Measurements from ENCODE around the gene PTPRA. TPM values are rescaled to one million over a fixed set of nuclear protein-coding genes. Genes with fewer than 3 reads are reported as not detected.
A peak's percentile ranks its signal among the peaks of the same experiment; 100 is the strongest.

The PTPRA gene
- total RNA-seq, 2 donors from 2014 or later = 72.1 to 76.5 TPM

DNA sequence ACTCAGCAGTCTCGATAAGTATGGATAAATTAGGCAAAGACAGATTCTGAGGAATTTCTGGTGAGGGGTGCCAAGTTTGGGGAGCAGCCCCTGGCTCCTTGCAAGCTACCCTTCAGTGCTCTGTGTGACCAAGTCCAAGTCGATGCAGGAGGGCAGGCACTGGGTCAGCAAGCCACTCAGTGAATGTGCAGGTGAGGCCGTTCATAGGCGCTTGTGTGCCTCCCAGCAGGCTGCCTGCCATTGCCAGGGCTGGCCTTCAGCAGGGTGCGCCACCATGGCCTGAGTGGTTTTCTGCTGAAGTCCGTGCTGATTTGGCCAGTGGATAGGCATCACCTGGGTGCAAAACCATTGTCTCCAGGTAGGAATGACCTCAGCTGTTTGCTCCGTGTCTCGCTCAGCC, 166.8 kb downstream of the PTPRA start:
- peaks cover 15% of the 10 kb centered on the region for H3K36me3 Mint-ChIP-seq (ENCODE audit: low read depth)
- ATAC-seq = no peak

GRCh38 chr20:3041854-3042409, 168.7 kb downstream of the PTPRA start:
- ATAC-seq (no peak), DNase-seq (no peak)
- peak overlapping the region; percentile 76 for H3K27ac Mint-ChIP-seq
- peaks cover 24% of the 10 kb centered on the region for H3K4me1 Mint-ChIP-seq
- H3K27me3 Mint-ChIP-seq = no peaks in the 10 kb centered on the region
- no peaks in the 10 kb centered on the region for H3K9me3 ChIP-seq (ENCODE audit: control insufficient read depth, low read length, poor library complexity, severe bottlenecking)
- H3K36me3 Mint-ChIP-seq (ENCODE audit: low read depth) = peaks cover 8% of the 10 kb centered on the region
- H3K4me3 Mint-ChIP-seq = no peak overlapping the region

More for the DNA sequence above, 166.8 kb downstream of the PTPRA start:
- H3K27ac Mint-ChIP-seq = peak overlapping the region; percentile 79
- H3K9me3 ChIP-seq (ENCODE audit: control insufficient read depth, low read length, poor library complexity, severe bottlenecking) = no peaks in the 10 kb centered on the region
- H3K27me3 Mint-ChIP-seq = no peaks in the 10 kb centered on the region
- H3K4me1 Mint-ChIP-seq = peaks cover 18% of the 10 kb centered on the region
- no peak overlapping the region for H3K4me3 Mint-ChIP-seq
- DNase-seq = no peak

- Mint-ChIP-seq H3K36me3 (ENCODE audit: low read depth) (peaks cover 8% of the 10 kb centered on the region), H3K4me1 (peaks cover 26% of the 10 kb centered on the region), H3K4me3 (no peak overlapping the region), H3K27ac (peak overlapping the region; percentile 39), H3K27me3 (no peaks in the 10 kb centered on the region)
- no peaks in the 10 kb centered on the region for H3K9me3 ChIP-seq (ENCODE audit: control insufficient read depth, low read length, poor library complexity, severe bottlenecking)
- DNase-seq (no peak), ATAC-seq (no peak)
Measured at GRCh38 chr20:3042625-3043024, 169.3 kb downstream of the PTPRA start.

- peaks cover 8% of the 10 kb centered on the region for H3K36me3 Mint-ChIP-seq (ENCODE audit: low read depth)
- H3K4me1 Mint-ChIP-seq = peaks cover 26% of the 10 kb centered on the region
- no peaks in the 10 kb centered on the region for H3K27me3 Mint-ChIP-seq
- H3K4me3 Mint-ChIP-seq = peak within 1 kb of the TSS; percentile 31
- no peaks in the 10 kb centered on the region for H3K9me3 ChIP-seq (ENCODE audit: control insufficient read depth, low read length, poor library complexity, severe bottlenecking)
- H3K27ac Mint-ChIP-seq = peak within 1 kb of the TSS; percentile 66
- DNase-seq (no peak), ATAC-seq (no peak)
Measured at GRCh38 chr20:3043322-3043721, 170.0 kb downstream of the PTPRA start, which contains the start of gene GNRH2. GNRH2 (plus strand) TSS chr20:3043622; CDS start chr20:3044415, 793 bp downstream.

DNA sequence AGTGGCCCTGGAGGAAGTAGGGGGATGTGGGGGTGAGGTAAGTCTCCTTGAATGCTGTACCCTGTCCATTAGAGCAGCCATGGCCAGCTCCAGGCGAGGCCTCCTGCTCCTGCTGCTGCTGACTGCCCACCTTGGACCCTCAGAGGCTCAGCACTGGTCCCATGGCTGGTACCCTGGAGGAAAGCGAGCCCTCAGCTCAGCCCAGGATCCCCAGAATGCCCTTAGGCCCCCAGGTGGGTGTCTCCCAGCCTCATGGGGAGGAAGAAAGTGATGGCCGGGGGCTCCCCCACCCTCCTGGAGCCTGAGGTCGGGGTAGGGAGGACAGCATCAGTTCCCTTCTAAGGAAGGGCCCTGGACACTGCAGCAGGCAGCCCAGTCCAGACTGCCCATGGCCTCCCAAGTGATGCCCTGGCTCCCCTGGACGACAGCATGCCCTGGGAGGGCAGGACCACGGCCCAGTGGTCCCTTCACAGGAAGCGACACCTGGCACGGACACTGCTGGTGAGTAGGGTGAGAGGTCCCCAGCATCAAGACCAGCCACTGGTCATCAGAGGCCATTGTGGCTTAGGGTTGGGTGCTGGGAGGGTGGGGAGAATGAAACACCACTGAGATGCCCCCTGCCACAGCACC, 171.2 kb downstream of the PTPRA start:
- Mint-ChIP-seq H3K4me1 (peaks cover 26% of the 10 kb centered on the region), H3K27me3 (no peaks in the 10 kb centered on the region), H3K27ac (peak overlapping the region; percentile 66), H3K36me3 (ENCODE audit: low read depth) (peaks cover 3% of the 10 kb centered on the region), H3K4me3 (peak overlapping the region; percentile 31)
- no peak for ATAC-seq
- DNase-seq = no peak
- H3K9me3 ChIP-seq (ENCODE audit: control insufficient read depth, low read length, poor library complexity, severe bottlenecking) = no peaks in the 10 kb centered on the region

GRCh38 chr20:3045042-3045815, 171.9 kb downstream of the PTPRA start:
- Mint-ChIP-seq H3K4me1 (peaks cover 22% of the 10 kb centered on the region), H3K4me3 (peak overlapping the region; percentile 92), H3K36me3 (ENCODE audit: low read depth) (no peaks in the 10 kb centered on the region), H3K27ac (peak overlapping the region; percentile 66), H3K27me3 (no peaks in the 10 kb centered on the region)
- no peaks in the 10 kb centered on the region for H3K9me3 ChIP-seq (ENCODE audit: control insufficient read depth, low read length, poor library complexity, severe bottlenecking)
- peak; percentile 54 for ATAC-seq
- DNase-seq = peak; percentile 19 to 28 (median 27)

GRCh38 chr20:3045816-3046676, 172.8 kb downstream of the PTPRA start, which contains the start of gene MRPS26:
MRPS26 (plus strand) TSS chr20:3046052; CDS start chr20:3046069, 17 bp downstream.
- H3K4me3 Mint-ChIP-seq = peak within 1 kb of the TSS; percentile 92
- H3K27me3 Mint-ChIP-seq = no peaks in the 10 kb centered on the region
- H3K4me1 Mint-ChIP-seq = peaks cover 18% of the 10 kb centered on the region
- H3K36me3 Mint-ChIP-seq (ENCODE audit: low read depth) = no peaks in the 10 kb centered on the region
- peak within 1 kb of the TSS; percentile 66 for H3K27ac Mint-ChIP-seq
- DNase-seq = peak; percentile 59 to 69 (median 65)
- H3K9me3 ChIP-seq (ENCODE audit: control insufficient read depth, low read length, poor library complexity, severe bottlenecking) = no peaks in the 10 kb centered on the region
- ATAC-seq = peak; percentile 92

GRCh38 chr20:3046677-3047462, 173.6 kb downstream of the PTPRA start:
- DNase-seq (no peak), ATAC-seq (no peak)
- no peaks in the 10 kb centered on the region for H3K9me3 ChIP-seq (ENCODE audit: control insufficient read depth, low read length, poor library complexity, severe bottlenecking)
- H3K27ac Mint-ChIP-seq = peak overlapping the region; percentile 9
- peaks cover 16% of the 10 kb centered on the region for H3K4me1 Mint-ChIP-seq
- H3K27me3 Mint-ChIP-seq = no peaks in the 10 kb centered on the region
- H3K4me3 Mint-ChIP-seq = peak overlapping the region; percentile 92
- no peaks in the 10 kb centered on the region for H3K36me3 Mint-ChIP-seq (ENCODE audit: low read depth)

DNA sequence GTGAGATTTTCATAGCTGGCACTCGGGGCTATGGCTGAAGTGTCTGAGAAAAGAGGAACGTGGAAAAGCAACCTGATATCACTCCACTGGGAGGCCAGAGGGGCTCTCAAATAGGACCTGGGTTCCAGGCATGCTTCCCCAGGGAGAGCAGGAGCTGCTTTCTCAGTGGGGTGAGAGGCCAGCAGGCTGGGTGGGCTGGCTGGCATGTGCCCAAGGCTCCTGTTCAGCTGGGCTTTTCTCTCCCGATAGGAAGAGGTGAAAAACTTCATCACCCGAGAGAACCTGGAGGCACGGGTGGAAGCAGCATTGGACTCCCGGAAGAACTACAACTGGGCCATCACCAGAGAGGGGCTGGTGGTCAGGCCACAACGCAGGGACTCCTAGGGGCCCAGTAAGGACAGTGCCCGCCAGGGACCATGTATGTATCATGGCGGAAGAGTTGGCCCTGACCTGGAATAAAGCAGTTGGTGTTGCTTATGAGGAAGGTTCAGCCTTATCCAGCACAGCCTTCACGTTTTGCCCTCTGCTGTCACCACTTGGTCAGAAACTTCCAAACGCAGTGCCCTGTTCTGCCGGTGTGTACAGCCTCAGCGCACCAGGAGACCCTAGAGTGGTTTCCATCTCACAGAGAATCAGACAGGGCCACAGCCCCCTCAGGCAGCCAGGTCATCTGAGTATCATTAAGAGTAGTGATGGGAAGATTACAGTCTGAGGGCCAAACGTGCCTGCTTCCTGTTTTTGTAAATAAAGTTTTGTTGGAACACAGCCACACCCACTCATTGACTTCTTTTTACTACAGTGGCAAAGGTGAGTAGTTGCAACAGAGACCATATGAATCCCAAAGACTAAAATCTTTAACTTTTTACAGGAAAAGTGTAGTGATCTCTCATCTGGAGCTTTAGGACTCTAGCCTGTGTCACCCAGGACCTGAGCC, 174.5 kb downstream of the PTPRA start:
- H3K27me3 Mint-ChIP-seq = no peaks in the 10 kb centered on the region

DNA sequence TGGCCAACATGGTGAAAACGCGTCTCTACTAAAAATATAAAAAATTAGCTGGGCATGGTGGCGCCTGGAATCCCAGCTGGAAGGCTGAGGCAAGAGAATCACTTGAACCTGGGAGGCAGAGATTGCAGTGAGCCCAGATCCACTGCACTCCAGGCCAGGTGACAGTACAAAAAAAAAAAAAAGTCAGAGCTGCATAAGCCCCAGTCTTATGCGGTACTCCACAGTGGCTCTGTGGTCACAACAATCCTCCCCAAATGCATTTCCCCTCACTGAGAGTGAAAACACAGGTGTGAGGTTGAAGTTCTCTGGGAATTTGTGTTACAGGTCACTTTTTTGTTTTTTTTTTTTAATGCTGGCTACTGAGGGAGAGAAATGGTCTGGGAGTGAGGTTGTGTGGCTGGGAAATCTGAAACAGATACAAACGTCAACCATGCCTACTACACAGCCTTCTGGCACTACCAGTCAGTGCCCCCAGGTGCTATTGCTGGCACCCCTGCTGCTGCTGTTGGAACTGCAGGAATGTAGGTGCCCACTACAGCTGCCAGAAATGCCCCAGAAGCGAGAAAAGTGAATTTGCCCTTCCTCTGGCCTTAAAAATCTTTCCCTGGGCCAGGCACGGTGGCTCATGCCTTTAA, 178.2 kb downstream of the PTPRA start:
- ATAC-seq = peak; percentile 27

More for the DNA sequence above, 174.5 kb downstream of the PTPRA start:
- H3K9me3 ChIP-seq (ENCODE audit: control insufficient read depth, low read length, poor library complexity, severe bottlenecking) = no peaks in the 10 kb centered on the region
- peak overlapping the region; percentile 9 for H3K27ac Mint-ChIP-seq
- H3K4me1 Mint-ChIP-seq = peaks cover 16% of the 10 kb centered on the region
- ATAC-seq = no peak
- no peaks in the 10 kb centered on the region for H3K36me3 Mint-ChIP-seq (ENCODE audit: low read depth)
- H3K4me3 Mint-ChIP-seq = peak overlapping the region; percentile 50
- DNase-seq = no peak

GRCh38 chr20:3059489-3059888, 186.2 kb downstream of the PTPRA start:
- no peak overlapping the region for H3K4me3 Mint-ChIP-seq
- peaks cover 19% of the 10 kb centered on the region for H3K4me1 Mint-ChIP-seq
- peaks cover 2% of the 10 kb centered on the region for H3K36me3 Mint-ChIP-seq (ENCODE audit: low read depth)
- no peaks in the 10 kb centered on the region for H3K9me3 ChIP-seq (ENCODE audit: control insufficient read depth, low read length, poor library complexity, severe bottlenecking)
- ATAC-seq (no peak), DNase-seq (no peak)
- peak overlapping the region; percentile 51 for H3K27ac Mint-ChIP-seq
- no peaks in the 10 kb centered on the region for H3K27me3 Mint-ChIP-seq

More for the DNA sequence above, 178.2 kb downstream of the PTPRA start:
- Mint-ChIP-seq H3K36me3 (ENCODE audit: low read depth) (no peaks in the 10 kb centered on the region), H3K27ac (peak overlapping the region; percentile 53), H3K4me3 (no peak overlapping the region), H3K4me1 (peaks cover 9% of the 10 kb centered on the region), H3K27me3 (no peaks in the 10 kb centered on the region)
- no peak for DNase-seq
- H3K9me3 ChIP-seq (ENCODE audit: control insufficient read depth, low read length, poor library complexity, severe bottlenecking) = no peaks in the 10 kb centered on the region

Measured in T-helper 17 cell (primary cell).